Brain microvascular endothelial cell (primary cell): ENCODE data around the gene FARS2.
"Not testable (repeated sequence)": the region's sequence is repeated elsewhere in the genome, so short reads cannot be mapped to it uniquely, and the experiment has no call there.

Source experiments
- DNase-seq: peaks from one replicate; pipeline ENCODE4 v3.0.0-alpha.2; 2020
- H3K27ac ChIP-seq: fragments of 250-450 bp; sonication (Bioruptor Pico); 2 replicates; pipeline ENCODE4 v1.5.1; 2020; ENCODE audit warnings: mild to moderate bottlenecking, moderate library complexity
- H3K27me3 ChIP-seq: fragments of 250-450 bp; sonication (Bioruptor Pico); replicated peaks from 2 replicates; pipeline ENCODE4 v1.5.1; 2020; ENCODE audit warnings: mild to moderate bottlenecking
- H3K36me3 ChIP-seq: fragments of 250-450 bp; sonication (Bioruptor Pico); replicated peaks from 2 replicates; pipeline ENCODE4 v1.5.1; 2020; ENCODE audit warnings: mild to moderate bottlenecking
- H3K4me3 ChIP-seq: 2 replicates; pipeline ENCODE4 v1.5.1; 2011; ENCODE audit warnings: low read depth, mild to moderate bottlenecking, control low read depth, low read length, moderate library complexity
- in situ Hi-C: cut with HindIII; loops from 2 replicates; pipeline ENCODE4 v1.10.0; 2017; ENCODE audit warnings: low sequenced_read_pairs, low pct_ligation_motif_present
- TF ChIP-seq, protein P1 (sequence below): IDR thresholded peaks from 2 replicates; pipeline ENCODE4 v1.5.1; 2011; ENCODE audit warnings: low read depth, mild to moderate bottlenecking, moderate library complexity, low read length, control low read depth, inconsistent platforms; ENCODE audit errors: missing control alignments

FARS2 gene

DNA sequence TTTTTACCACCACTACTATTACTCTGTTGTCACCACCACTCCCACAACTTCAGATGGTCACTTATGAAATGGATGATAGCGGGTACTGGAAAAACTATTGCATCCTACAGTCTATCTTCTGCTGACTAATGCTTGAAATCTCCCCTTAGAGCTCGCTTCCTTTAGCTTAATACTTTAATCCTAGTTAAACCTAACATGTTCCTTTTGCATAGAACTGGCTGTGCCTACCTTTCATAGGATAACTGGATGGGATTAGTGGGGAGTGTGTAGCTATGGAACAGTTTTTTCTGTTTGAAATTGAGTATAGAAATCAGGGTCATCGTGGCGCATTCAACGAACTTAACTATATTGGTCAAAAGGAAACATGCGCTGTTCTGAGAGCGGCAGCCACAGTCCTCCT is 294.7 kb downstream of the FARS2 start:
- H3K27me3 ChIP-seq: no peaks in the 10 kb centered on the region
- no peaks in the 10 kb centered on the region for H3K36me3 ChIP-seq
- DNase-seq: no peak
- no peak overlapping the region for H3K4me3 ChIP-seq
- no peak overlapping the region for H3K27ac ChIP-seq
- TF ChIP-seq, protein P1, sequence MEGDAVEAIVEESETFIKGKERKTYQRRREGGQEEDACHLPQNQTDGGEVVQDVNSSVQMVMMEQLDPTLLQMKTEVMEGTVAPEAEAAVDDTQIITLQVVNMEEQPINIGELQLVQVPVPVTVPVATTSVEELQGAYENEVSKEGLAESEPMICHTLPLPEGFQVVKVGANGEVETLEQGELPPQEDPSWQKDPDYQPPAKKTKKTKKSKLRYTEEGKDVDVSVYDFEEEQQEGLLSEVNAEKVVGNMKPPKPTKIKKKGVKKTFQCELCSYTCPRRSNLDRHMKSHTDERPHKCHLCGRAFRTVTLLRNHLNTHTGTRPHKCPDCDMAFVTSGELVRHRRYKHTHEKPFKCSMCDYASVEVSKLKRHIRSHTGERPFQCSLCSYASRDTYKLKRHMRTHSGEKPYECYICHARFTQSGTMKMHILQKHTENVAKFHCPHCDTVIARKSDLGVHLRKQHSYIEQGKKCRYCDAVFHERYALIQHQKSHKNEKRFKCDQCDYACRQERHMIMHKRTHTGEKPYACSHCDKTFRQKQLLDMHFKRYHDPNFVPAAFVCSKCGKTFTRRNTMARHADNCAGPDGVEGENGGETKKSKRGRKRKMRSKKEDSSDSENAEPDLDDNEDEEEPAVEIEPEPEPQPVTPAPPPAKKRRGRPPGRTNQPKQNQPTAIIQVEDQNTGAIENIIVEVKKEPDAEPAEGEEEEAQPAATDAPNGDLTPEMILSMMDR: no peak
- in situ Hi-C loops: no loop called here

DNA sequence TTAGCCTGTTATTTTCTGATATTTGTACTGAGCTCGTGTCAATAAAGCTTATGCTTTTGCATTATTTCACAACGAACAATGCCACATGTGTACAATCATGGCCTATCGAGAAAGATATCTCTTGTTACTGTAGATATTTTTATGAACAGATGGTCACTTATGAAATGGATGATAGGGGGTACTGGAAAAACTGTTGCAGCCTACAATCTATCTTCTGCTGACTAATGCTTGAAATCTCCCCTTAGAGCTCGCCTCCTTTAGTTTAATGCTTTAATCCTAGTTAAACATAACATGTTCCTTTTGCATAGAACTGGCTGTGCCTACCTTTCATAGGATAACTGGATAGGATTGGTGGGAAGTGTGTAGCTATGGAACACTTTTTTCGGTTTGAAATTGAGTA is 296.2 kb downstream of the FARS2 start:
- Histone ChIP-seq H3K27ac (no peak overlapping the region), H3K36me3 (no peaks in the 10 kb centered on the region), H3K27me3 (no peaks in the 10 kb centered on the region), H3K4me3 (no peak overlapping the region)
- TF ChIP-seq, protein P1: no peak
- no peak for DNase-seq
- in situ Hi-C loops: no loop called here

DNA sequence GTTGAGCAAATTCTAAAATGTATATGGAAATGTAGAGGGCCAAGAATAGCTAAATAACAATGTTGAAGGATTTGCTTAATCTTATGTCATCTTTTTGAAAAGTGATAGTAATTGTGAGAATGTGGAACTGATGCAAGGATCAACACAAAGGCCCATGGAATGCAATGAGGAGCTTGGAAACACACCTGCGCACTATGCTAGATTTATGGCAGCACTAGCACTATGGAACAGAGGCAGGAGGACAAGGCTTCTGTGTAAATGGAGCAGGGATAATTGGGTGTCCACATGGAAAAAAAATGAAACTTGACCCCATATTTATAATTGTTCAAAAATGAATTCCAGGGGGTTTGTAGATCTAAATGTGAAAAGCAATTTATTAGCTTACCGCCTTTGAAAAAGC is 298.3 kb downstream of the FARS2 start:
- TF ChIP-seq, protein P1: no peak
- H3K27ac ChIP-seq: no peak overlapping the region
- DNase-seq: no peak

DNA sequence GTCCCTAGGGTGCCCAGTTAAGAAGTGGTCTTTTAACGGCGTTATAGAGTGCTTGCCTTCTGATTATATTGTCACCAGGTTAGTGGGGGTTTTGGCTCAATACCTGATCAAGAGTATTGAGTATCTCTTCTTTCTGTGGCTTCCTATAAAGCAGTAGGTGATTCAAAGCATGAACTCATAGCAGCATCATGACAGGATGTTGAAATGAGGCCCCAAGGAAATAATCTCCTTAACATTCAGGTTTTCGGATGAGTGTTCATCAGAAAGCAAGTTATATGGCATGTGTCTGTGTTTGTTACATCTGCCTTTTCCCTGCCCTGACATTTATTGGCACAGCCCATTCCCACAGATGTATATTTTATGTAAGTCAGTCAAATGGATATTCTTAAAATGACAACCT is 301.0 kb downstream of the FARS2 start:
- no peak for DNase-seq
- Histone ChIP-seq H3K27ac (no peak overlapping the region), H3K27me3 (no peaks in the 10 kb centered on the region), H3K36me3 (no peaks in the 10 kb centered on the region), H3K4me3 (no peak overlapping the region)
- TF ChIP-seq, protein P1: no peak
- in situ Hi-C loops: no loop called here

More for the DNA sequence above, 298.3 kb downstream of the FARS2 start:
- in situ Hi-C loops: no loop called here
- Histone ChIP-seq H3K27me3 (no peaks in the 10 kb centered on the region), H3K4me3 (no peak overlapping the region), H3K36me3 (no peaks in the 10 kb centered on the region)

DNA sequence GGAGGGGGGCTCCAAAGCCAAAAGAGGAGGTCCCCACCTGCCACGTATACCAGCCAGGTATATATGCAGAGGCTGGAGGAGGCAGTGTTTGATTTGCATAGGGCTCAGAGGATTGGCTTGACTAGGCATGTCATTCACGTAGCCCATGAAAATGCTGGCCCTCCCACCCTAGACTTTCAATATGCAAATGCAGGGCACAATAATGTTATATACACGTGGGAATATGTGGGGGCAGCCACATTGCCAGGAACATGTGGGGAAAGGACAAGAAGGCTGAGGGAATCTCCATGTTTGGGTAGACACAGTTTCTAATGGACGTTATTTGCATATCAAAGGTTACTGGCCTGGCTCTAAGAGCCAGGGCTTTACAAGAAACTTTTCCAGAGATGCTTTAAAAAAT is 301.8 kb downstream of the FARS2 start:
- H3K4me3 ChIP-seq: no peak overlapping the region
- in situ Hi-C loops: no loop called here
- H3K27me3 ChIP-seq: no peaks in the 10 kb centered on the region
- DNase-seq: no peak
- no peak overlapping the region for H3K27ac ChIP-seq
- TF ChIP-seq, protein P1: no peak
- no peaks in the 10 kb centered on the region for H3K36me3 ChIP-seq

DNA sequence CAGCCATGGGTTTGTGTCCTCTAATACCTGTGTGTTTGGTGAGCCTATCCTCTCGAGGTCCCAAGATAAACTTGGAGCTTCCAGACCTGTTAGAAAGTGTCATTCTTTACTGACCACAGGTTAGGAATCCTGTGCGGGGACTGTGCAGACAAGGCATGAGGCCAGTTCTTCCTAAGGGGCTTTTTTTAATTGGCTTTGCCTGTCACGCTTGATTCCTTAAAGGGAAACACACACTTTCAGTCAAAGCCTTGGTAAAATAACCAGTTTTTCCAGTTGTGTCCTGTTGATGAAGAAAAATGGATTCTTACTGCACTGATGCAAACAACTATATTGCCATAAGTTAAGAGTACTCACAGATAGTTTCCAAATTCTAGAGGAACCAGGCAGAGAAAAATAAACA is 303.4 kb downstream of the FARS2 start:
- H3K4me3 ChIP-seq, in situ Hi-C loops, H3K27ac ChIP-seq, DNase-seq, H3K36me3 ChIP-seq, H3K27me3 ChIP-seq: not testable (repeated sequence)
